ENCODE data around the gene GID8. TPM values are rescaled to one million over a fixed set of nuclear protein-coding genes. Genes with fewer than 3 reads are reported as not detected.

GID8 gene
- total and polyA plus RNA-seq, 2 of the 13 experiments (the other 11 are each of a cell fraction or from before 2014, with no cell fraction given) = 39.6 to 59.8 TPM

- no peak for TF ChIP-seq ATF1 (CRISPR knock-in tag; IDR thresholded peaks at IDR 0.05)
- TF ChIP-seq ZNF746 (CRISPR knock-in tag; IDR thresholded peaks at IDR 0.05) = no peak; the same call in 1 of the 2 replicates
- TF ChIP-seq ZFP82 (CRISPR knock-in tag; IDR thresholded peaks at IDR 0.05; ENCODE audit: borderline replicate concordance) = no peak
- no peak; the same call in 1 of the 2 replicates for TF ChIP-seq MAFG (CRISPR knock-in tag; IDR thresholded peaks at IDR 0.05)
- TF ChIP-seq ZNF766 (CRISPR knock-in tag; IDR thresholded peaks at IDR 0.05; ENCODE audit: borderline replicate concordance) = no peak
- no peak for TF ChIP-seq SIN3B (IDR thresholded peaks at IDR 0.05; ENCODE audit: low read length)
- TF ChIP-seq ZNF792 (CRISPR knock-in tag; IDR thresholded peaks at IDR 0.05) = no peak
- TF ChIP-seq SNRNP70 (IDR thresholded peaks at IDR 0.05; ENCODE audit: low read depth, low read length) = no peak
- no peak for TF ChIP-seq JUNB (CRISPR knock-in tag; IDR thresholded peaks at IDR 0.05; ENCODE audit: borderline replicate concordance)
- TF ChIP-seq TAF1 (CRISPR knock-in tag; IDR thresholded peaks at IDR 0.05) = no peak; the same call in 1 of the 2 replicates
- TF ChIP-seq ZEB1 (IDR thresholded peaks at IDR 0.05; ENCODE audit: insufficient replicate concordance, low read depth) = no peak
- no peak for TF ChIP-seq ARID5B (CRISPR knock-in tag; IDR thresholded peaks at IDR 0.05)
- TF ChIP-seq MTF1 (CRISPR knock-in tag; IDR thresholded peaks at IDR 0.05) = no peak
- no peak; the same call in 1 of the 2 replicates for TF ChIP-seq ZNF788 (CRISPR knock-in tag; IDR thresholded peaks at IDR 0.05; ENCODE audit: borderline replicate concordance)
- TF ChIP-seq RBFOX2 (IDR thresholded peaks at IDR 0.05; ENCODE audit: low read depth, low read length) = no peak
- no peak for TF ChIP-seq ZBTB49 (CRISPR knock-in tag; IDR thresholded peaks at IDR 0.05; ENCODE audit: borderline replicate concordance)
- TF ChIP-seq ATF2 (CRISPR knock-in tag; IDR thresholded peaks at IDR 0.05) = 0 out of 2 replicates have a peak, but pooled peaks have one; percentile 10
- no peak for TF ChIP-seq RBM22 (optimal IDR thresholded peaks at IDR 0.05; ENCODE audit: low read length)
- no peak for TF ChIP-seq ZNF503 (CRISPR knock-in tag; IDR thresholded peaks at IDR 0.05)
- TF ChIP-seq PAWR (CRISPR knock-in tag; IDR thresholded peaks at IDR 0.05; ENCODE audit: borderline replicate concordance) = no peak
- TF ChIP-seq NFE2 (CRISPR knock-in tag; IDR thresholded peaks at IDR 0.05) = no peak
These were observed 32.6 kb downstream of the GID8 start (continued) for GRCh38 chr20:62970307-62971210.
